GM10266 (cell line): ENCODE measurements around the gene PPHLN1.

Source experiments
- DNase-seq: peaks from one replicate; pipeline ENCODE4 v3.0.0; 2012; ENCODE audit errors: extremely low spot score
- CTCF ChIP-seq: IDR thresholded peaks from 2 replicates; pipeline ENCODE4 v1.5.1; 2012; ENCODE audit warnings: mild to moderate bottlenecking, low read depth; ENCODE audit not compliant: control insufficient read depth, insufficient read depth; ENCODE audit errors: missing control alignments

The PPHLN1 gene

GRCh38 chr12:42442888-42443287, 116.9 kb downstream of the PPHLN1 start:
- no peak for DNase-seq
- TF ChIP-seq CTCF, result no peak

- no peak for TF ChIP-seq CTCF
- DNase-seq, result no peak
These were observed 118.4 kb downstream of the PPHLN1 start for GRCh38 chr12:42444192-42444943.

DNA sequence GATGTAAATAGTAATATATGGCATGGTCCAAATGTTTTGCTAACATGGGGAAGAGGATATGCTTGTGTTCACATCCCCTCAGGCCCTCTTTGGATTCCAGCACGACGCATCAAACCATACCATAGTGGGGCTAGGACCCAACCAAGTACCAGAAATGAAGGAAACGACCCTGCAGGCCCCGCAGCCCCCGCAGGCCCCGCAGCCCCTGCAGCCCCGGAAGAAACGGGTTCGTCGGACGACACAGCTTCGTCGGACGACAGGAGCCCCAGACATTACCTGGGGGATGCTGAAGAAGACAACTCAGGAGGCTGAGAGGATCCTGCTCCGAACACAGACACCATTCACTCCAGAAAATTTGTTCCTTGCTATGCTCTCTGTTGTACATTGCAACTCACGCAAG, 119.9 kb downstream of the PPHLN1 start:
- TF ChIP-seq CTCF, result no peak
- DNase-seq, result no peak

DNA sequence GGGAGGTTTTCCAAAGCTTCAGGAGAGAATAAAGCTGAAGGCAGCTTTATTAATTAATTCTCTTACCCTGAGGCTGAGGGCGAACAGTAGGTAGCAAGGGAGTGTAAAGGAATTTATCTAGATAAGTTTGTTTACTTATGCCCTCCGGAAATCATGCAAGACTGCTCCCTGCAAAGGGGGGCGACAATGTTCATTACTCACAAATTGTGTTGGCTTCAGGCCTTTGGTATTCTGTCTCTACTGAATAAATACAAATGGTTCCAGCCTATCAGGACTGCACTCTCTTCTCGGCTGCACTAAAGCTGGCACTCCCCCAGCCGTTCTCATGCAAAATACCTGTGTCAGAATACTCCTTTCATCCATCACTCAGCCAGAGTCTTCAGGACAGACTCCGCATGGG, 120.8 kb downstream of the PPHLN1 start:
- no peak for DNase-seq
- no peak for TF ChIP-seq CTCF

DNA sequence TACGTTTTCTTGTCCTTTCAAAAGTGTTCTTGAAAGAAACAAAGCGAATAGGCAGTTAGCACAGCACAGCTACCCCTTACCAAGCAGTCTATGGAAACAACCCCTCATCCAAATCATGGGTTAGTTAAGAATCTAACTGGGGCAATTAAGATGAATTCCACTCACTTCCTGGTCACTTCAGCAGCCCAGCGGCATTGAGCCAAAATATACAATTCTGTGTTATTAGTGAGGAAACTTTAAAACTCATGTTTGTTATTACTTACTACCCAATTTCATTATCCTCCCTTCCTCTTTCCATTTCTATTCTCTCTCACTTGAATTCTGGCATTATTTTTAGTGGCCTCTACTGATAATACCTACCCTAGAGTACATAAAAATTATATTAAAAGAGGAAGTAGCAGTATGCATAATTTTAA, 121.4 kb downstream of the PPHLN1 start:
- no peak for TF ChIP-seq CTCF
- no peak for DNase-seq

DNA sequence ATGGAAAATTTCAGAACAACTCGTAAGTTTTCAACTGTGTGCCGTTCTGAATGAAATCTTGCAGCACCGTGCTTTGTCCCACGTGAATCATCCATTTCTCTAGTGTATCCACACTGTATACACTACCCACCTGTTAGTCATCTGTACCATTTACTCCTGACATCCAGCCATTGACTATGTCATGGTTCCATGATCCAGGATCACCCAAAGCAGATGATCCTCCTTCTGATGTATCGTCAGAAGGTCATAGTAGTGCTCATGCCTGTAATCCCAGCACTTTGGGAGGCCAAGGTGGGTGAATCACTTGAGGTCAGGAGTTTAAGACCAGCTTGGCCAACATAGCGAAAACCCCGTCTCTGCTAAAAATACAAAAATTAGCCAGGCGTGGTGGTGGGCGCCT, 122.9 kb downstream of the PPHLN1 start:
- no peak for DNase-seq
- TF ChIP-seq CTCF, result no peak

GRCh38 chr12:42450248-42450647, 124.3 kb downstream of the PPHLN1 start:
- no peak for DNase-seq
- no peak for TF ChIP-seq CTCF
